ENCODE data around the gene NBPF6. TPM values are rescaled to one million over a fixed set of nuclear protein-coding genes. Genes with fewer than 3 reads are reported as not detected.

The NBPF6 gene
- total and polyA plus RNA-seq, 2 donors (not counting 1 experiment from before 2014, with no cell fraction given) = not detected

- H3K9me3 Mint-ChIP-seq (ENCODE audit: insufficient read depth) = no peaks in the 10 kb centered on the region
- CTCF ChIA-PET = no interaction called here
- Histone ChIP-seq H3K36me3 (replicated peaks in 1 of 2; ENCODE audit: control extremely low read depth in 1 of 2, control insufficient read depth in 1 of 2, extremely low read depth in 1 of 2, insufficient read depth in 2 of 2, low read length in 1 of 2) (no peaks in the 10 kb centered on the region), H3K9me3 (ENCODE audit: control extremely low read depth in 1 of 3, control insufficient read depth in 2 of 3, insufficient read depth in 1 of 3, low read length in 2 of 3) (no peaks in the 10 kb centered on the region), H3K27me3 (replicated peaks in 1 of 4; ENCODE audit: control extremely low read depth in 1 of 4, control insufficient read depth in 3 of 4, insufficient read depth in 4 of 4, low read length in 3 of 4) (peaks cover 0 to 5% (median 0%) of the 10 kb centered on the region in 4 experiments), H3K9ac (ENCODE audit: low read length) (no peak overlapping the region), H3K4me1 (ENCODE audit: control insufficient read depth in 2 of 2, insufficient read depth in 2 of 2, low read length in 2 of 2) (peaks cover 7 to 13% of the 10 kb centered on the region in 2 donors), H3K79me2 (ENCODE audit: control insufficient read depth, insufficient read depth, low read length) (no peaks in the 10 kb centered on the region), H2AFZ (ENCODE audit: insufficient read depth, low read depth, low read length, poor library complexity, severe bottlenecking) (no peak overlapping the region), H3K27ac (ENCODE audit: low read length in 2 of 2) (no peak overlapping the region), H3K4me3 (ENCODE audit: control extremely low read depth in 1 of 5, extremely low read depth in 1 of 5, insufficient read depth in 1 of 5, low read depth in 2 of 5, low read length in 4 of 5) (no peak overlapping the region), H3K4me2 (replicated peaks; ENCODE audit: low read depth, low read length, poor library complexity, severe bottlenecking) (no peak overlapping the region), H4K20me1 (ENCODE audit: control insufficient read depth, insufficient read depth, low read length, poor library complexity, severe bottlenecking) (no peaks in the 10 kb centered on the region)
- H3K27me3 Mint-ChIP-seq = peaks cover 10% of the 10 kb centered on the region
- ATAC-seq (ENCODE audit: low read depth) (no peak), DNase-seq (no peak)
- WGBS (ENCODE audit: insufficient coverage) = 100% methylated on average over 4 of the region's 5 CpGs
- H3K27ac Mint-ChIP-seq = no peak overlapping the region
- intact Hi-C loops (cut with micrococcal nuclease) = no loop called here
- POLR2A ChIA-PET = no interaction called here
- H3K4me3 Mint-ChIP-seq = no peak overlapping the region
- H3K4me1 Mint-ChIP-seq = no peaks in the 10 kb centered on the region
- TF ChIP-seq EZH2 (IDR thresholded peaks at IDR 0.05; ENCODE audit: borderline replicate concordance, insufficient read depth, low read depth, low read length, poor library complexity, severe bottlenecking) (no peak), CTCF (IDR thresholded peaks at IDR 0.05) (no peak)
These were observed 53.1 kb downstream of the NBPF6 start for GRCh38 chr1:108503062-108503733.

GRCh38 chr1:108504447-108504846 lies 54.3 kb downstream of the NBPF6 start:
- no peak for TF ChIP-seq CTCF (IDR thresholded peaks at IDR 0.05)
- TF ChIP-seq EZH2 (IDR thresholded peaks at IDR 0.05; ENCODE audit: borderline replicate concordance, insufficient read depth, low read depth, low read length, poor library complexity, severe bottlenecking) = no peak
- Histone ChIP-seq H3K4me1 (ENCODE audit: control insufficient read depth in 2 of 2, insufficient read depth in 2 of 2, low read length in 2 of 2) (peaks cover 7 to 13% of the 10 kb centered on the region in 2 donors), H3K4me2 (replicated peaks; ENCODE audit: low read depth, low read length, poor library complexity, severe bottlenecking) (no peak overlapping the region), H3K79me2 (ENCODE audit: control insufficient read depth, insufficient read depth, low read length) (no peaks in the 10 kb centered on the region), H3K27ac (ENCODE audit: low read length in 2 of 2) (no peak overlapping the region), H4K20me1 (ENCODE audit: control insufficient read depth, insufficient read depth, low read length, poor library complexity, severe bottlenecking) (no peaks in the 10 kb centered on the region), H3K36me3 (replicated peaks in 1 of 2; ENCODE audit: control extremely low read depth in 1 of 2, control insufficient read depth in 1 of 2, extremely low read depth in 1 of 2, insufficient read depth in 2 of 2, low read length in 1 of 2) (no peaks in the 10 kb centered on the region), H3K27me3 (replicated peaks in 1 of 4; ENCODE audit: control extremely low read depth in 1 of 4, control insufficient read depth in 3 of 4, insufficient read depth in 4 of 4, low read length in 3 of 4) (peaks cover 0 to 5% (median 0%) of the 10 kb centered on the region in 4 experiments), H3K4me3 (ENCODE audit: control extremely low read depth in 1 of 5, extremely low read depth in 1 of 5, insufficient read depth in 1 of 5, low read depth in 2 of 5, low read length in 4 of 5) (no peak overlapping the region), H2AFZ (ENCODE audit: insufficient read depth, low read depth, low read length, poor library complexity, severe bottlenecking) (no peak overlapping the region), H3K9me3 (ENCODE audit: control extremely low read depth in 1 of 3, control insufficient read depth in 2 of 3, insufficient read depth in 1 of 3, low read length in 2 of 3) (no peaks in the 10 kb centered on the region), H3K9ac (ENCODE audit: low read length) (no peak overlapping the region)
- Mint-ChIP-seq H3K27ac (no peak overlapping the region), H3K4me3 (no peak overlapping the region), H3K9me3 (ENCODE audit: insufficient read depth) (no peaks in the 10 kb centered on the region), H3K4me1 (no peaks in the 10 kb centered on the region), H3K27me3 (peaks cover 14% of the 10 kb centered on the region)
- ATAC-seq (ENCODE audit: low read depth) (no peak), DNase-seq (no peak)
- intact Hi-C loops (cut with micrococcal nuclease) = no loop called here
- CTCF ChIA-PET = interaction anchor here (0.6 to 1.4 kb wide), 4 partner anchors 9 to 140 kb away, joined by 3 to 5 read pairs (median 4); partner anchors contain the start of gene EEIG2
- POLR2A ChIA-PET = no interaction called here
- WGBS (ENCODE audit: insufficient coverage) = 82% methylated on average over 1 of the region's 1 CpG
